K562 (cell line): Measurements from ENCODE around the gene FBXO10. TPM values are rescaled to one million over a fixed set of nuclear protein-coding genes. Genes with fewer than 3 reads are reported as not detected.
A peak's percentile ranks its signal among the peaks of the same experiment; 100 is the strongest.

Experiments
- ARNT ChIP-seq, 2 experiments: fragments of 450-650 bp; IDR thresholded peaks; 2 replicates each; pipeline ENCODE4 v1.6.1; 2016; ENCODE audit warnings: mild to moderate bottlenecking in 1 of 2
- CBFB ChIP-seq: sonication (generic); formaldehyde crosslinking; IDR thresholded peaks from 2 replicates; pipeline ENCODE4 v1.4.0; 2020; ENCODE audit warnings: mild to moderate bottlenecking, missing genetic modification reagents
- CC2D1A ChIP-seq: fragments of 450-650 bp; IDR thresholded peaks from 2 replicates; pipeline ENCODE4 v1.6.1; 2017; ENCODE audit warnings: mild to moderate bottlenecking
- CCAR2 ChIP-seq: fragments of 200-400 bp; formaldehyde crosslinking; IDR thresholded peaks from 2 replicates; pipeline ENCODE4 v1.6.1; 2017; ENCODE audit warnings: mild to moderate bottlenecking, low read depth, low read length
- FUS ChIP-seq: fragments of 200-400 bp; formaldehyde crosslinking; optimal IDR thresholded peaks from 2 replicates; pipeline ENCODE3; 2017; ENCODE audit warnings: low read depth, low read length
- GATA2 ChIP-seq: sonication (generic); formaldehyde crosslinking; IDR thresholded peaks from 2 replicates; pipeline ENCODE4 v1.4.0; 2020; ENCODE audit warnings: mild to moderate bottlenecking, missing genetic modification reagents
- KAT7 ChIP-seq: sonication (generic); formaldehyde crosslinking; IDR thresholded peaks from 2 replicates; pipeline ENCODE4 v1.8.0; 2022; ENCODE audit warnings: missing genetic modification reagents, mild to moderate bottlenecking, borderline replicate concordance
- KDM5B ChIP-seq: fragments of 200-600 bp; sonication (generic); IDR thresholded peaks from 2 replicates; pipeline ENCODE4 v1.6.1; 2012; ENCODE audit warnings: low read depth, mild to moderate bottlenecking, moderate library complexity, low read length, control low read depth, inconsistent platforms; ENCODE audit not compliant: insufficient replicate concordance
- MCM7 ChIP-seq, 2 experiments: fragments of 450-650 bp; IDR thresholded peaks; 2 replicates each; pipeline ENCODE4 v1.6.1; 2016 to 2018
- MED1 ChIP-seq: sonication (generic); formaldehyde crosslinking; IDR thresholded peaks from 2 replicates; pipeline ENCODE4 v1.8.1; 2023; ENCODE audit warnings: missing genetic modification reagents, borderline replicate concordance
- NCOA6 ChIP-seq: fragments of 450-650 bp; IDR thresholded peaks from 2 replicates; pipeline ENCODE4 v1.6.1; 2017; ENCODE audit warnings: mild to moderate bottlenecking
- RBM14 ChIP-seq: fragments of 200-400 bp; formaldehyde crosslinking; IDR thresholded peaks from 2 replicates; pipeline ENCODE4 v1.6.1; 2018; ENCODE audit warnings: low read depth, mild to moderate bottlenecking, low read length, moderate library complexity, borderline replicate concordance; ENCODE audit not compliant: insufficient read depth
- SAFB ChIP-seq: fragments of 200-400 bp; formaldehyde crosslinking; IDR thresholded peaks from 2 replicates; pipeline ENCODE4 v1.6.1; 2017; ENCODE audit warnings: low read depth, low read length, borderline replicate concordance
- SIN3A ChIP-seq, 2 experiments: fragments of 150-350 bp in 1 of 2; IDR thresholded peaks; 2 replicates each; pipeline ENCODE4 v1.6.1; 2011 to 2016; ENCODE audit warnings: borderline replicate concordance in 2 of 2, low read depth in 2 of 2, low read length in 2 of 2, mild to moderate bottlenecking in 2 of 2, moderate library complexity in 2 of 2; ENCODE audit not compliant: control insufficient read depth in 1 of 2
- TBP ChIP-seq: optimal IDR thresholded peaks from 2 replicates; pipeline ENCODE3; 2011; ENCODE audit warnings: low read depth, low read length, improper control_type of control experiment
- ZC3H11A ChIP-seq: IDR thresholded peaks from 2 replicates; pipeline ENCODE4 v1.6.1; 2012; ENCODE audit warnings: low read depth, low read length, improper control_type of control experiment
- ZFPM2 ChIP-seq: fragments of 250-450 bp; sonication (Bioruptor Pico); IDR thresholded peaks from 2 replicates; pipeline ENCODE4 v1.5.1; 2022; ENCODE audit warnings: mild to moderate bottlenecking
- ZNF316 ChIP-seq: fragments of 450-650 bp; IDR thresholded peaks from 2 replicates; pipeline ENCODE4 v1.6.1; 2016
- ZNF707 ChIP-seq: fragments of 250-450 bp; sonication (Bioruptor Pico); conservative IDR thresholded peaks from 2 replicates; pipeline ENCODE4 v1.8.0; 2022; ENCODE audit warnings: inconsistent platforms, mild to moderate bottlenecking, moderate library complexity
- polyA plus RNA-seq, 8 experiments: library from polyadenylated mRNA; depleted of rRNA in 4 of 8; stranded (reverse) in 5 of 8; unstranded in 3 of 8; fragments of >200 nt; fragmentation: Nextera tagmentation in 2 of 8; fragmentation: Illumina TruSeq in 1 of 8; extraction: Ambion mirVana in 2 of 8; extraction: Trizol in 1 of 8; gene quantifications; 2 replicates each; pipeline versions ENCODE4 v1.2.1 to v1.2.3, GENCODE V29; 2011 to 2014; ENCODE audit warnings: inconsistent platforms in 1 of 8, missing spikeins in 1 of 8
- total RNA-seq, 7 experiments: library from RNA; depleted of rRNA in 6 of 7; stranded (reverse); fragments of >200 nt in 6 of 7; fragmentation: Illumina TruSeq in 2 of 7; extraction: Trizol in 2 of 7; gene quantifications; 2 replicates each; pipeline versions ENCODE4 v1.2.1 to v1.2.3, GENCODE V29; 2011 to 2021; ENCODE audit warnings: low replicate concordance in 1 of 7
- TF ChIP-seq, protein P1 (sequence below): fragments of 250-450 bp; sonication (Bioruptor Pico); IDR thresholded peaks from 2 replicates; pipeline ENCODE4 v1.5.0; 2020; ENCODE audit warnings: mild to moderate bottlenecking, borderline replicate concordance
- TF ChIP-seq, protein P2 (sequence below): sonication (generic); formaldehyde crosslinking; IDR thresholded peaks from 2 replicates; pipeline ENCODE4 v1.8.1; 2023; ENCODE audit warnings: missing genetic modification reagents, mild to moderate bottlenecking, borderline replicate concordance
- TF ChIP-seq, protein P3 (sequence below), 2 experiments: fragments of 450-650 bp in 1 of 2; sonication (generic) in 1 of 2; formaldehyde crosslinking; conservative IDR thresholded peaks; 2 replicates each; pipeline versions ENCODE4 v1.4.0 to v1.8.1; 2020 to 2022; ENCODE audit warnings: mild to moderate bottlenecking in 1 of 2, missing genetic modification reagents in 1 of 2

FBXO10 gene
- total and polyA plus RNA-seq, 9 of the 15 experiments (the other 6 are each of a cell fraction or from before 2014, with no cell fraction given) = 0.84 to 9.9 (median 6.0) TPM

DNA sequence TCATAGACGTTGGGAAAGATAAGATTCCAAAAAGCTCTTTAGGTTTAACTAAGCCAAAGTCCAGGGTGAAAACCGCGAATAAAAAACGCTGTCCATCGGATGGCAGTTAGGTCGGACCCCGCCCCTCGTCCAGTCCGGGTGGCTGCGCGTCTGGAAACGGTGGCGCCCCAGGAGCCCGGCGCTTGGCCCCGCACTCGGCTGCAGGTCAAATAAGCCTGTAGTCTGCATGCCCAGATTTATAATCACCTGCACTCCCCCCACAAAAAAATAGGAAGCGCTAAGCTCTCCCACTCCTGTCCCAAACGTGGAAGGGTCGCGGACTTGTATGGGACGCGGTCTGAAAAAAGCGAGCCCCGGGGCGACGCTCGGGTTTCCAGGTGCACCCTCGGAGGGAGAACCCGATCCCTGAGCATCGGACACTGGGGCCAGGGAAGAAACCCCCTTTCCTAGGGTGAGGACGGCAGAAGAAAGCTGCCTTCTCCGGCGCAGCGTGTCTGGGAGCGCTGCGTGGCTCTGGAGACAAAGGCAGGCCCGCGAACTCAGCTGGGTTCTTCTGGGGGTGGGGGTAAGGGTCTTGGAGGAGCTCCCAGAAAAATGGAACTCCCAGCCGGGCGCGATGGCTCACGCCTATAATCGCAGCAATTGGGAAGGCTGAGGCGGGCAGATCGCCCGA is 110.0 kb downstream of the FBXO10 start (continued):
- TF ChIP-seq ARNT (IDR thresholded peaks at IDR 0.05) = no peak
- TF ChIP-seq, protein P1, sequence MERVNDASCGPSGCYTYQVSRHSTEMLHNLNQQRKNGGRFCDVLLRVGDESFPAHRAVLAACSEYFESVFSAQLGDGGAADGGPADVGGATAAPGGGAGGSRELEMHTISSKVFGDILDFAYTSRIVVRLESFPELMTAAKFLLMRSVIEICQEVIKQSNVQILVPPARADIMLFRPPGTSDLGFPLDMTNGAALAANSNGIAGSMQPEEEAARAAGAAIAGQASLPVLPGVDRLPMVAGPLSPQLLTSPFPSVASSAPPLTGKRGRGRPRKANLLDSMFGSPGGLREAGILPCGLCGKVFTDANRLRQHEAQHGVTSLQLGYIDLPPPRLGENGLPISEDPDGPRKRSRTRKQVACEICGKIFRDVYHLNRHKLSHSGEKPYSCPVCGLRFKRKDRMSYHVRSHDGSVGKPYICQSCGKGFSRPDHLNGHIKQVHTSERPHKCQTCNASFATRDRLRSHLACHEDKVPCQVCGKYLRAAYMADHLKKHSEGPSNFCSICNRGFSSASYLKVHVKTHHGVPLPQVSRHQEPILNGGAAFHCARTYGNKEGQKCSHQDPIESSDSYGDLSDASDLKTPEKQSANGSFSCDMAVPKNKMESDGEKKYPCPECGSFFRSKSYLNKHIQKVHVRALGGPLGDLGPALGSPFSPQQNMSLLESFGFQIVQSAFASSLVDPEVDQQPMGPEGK = no peak
- TF ChIP-seq MED1 (CRISPR knock-in tag) = no peak
- peak; percentile 69 for TF ChIP-seq KDM5B
- no peak; a peak in 1 of 4 replicates for TF ChIP-seq SIN3A (IDR thresholded peaks at IDR 0.05; ENCODE audit: borderline replicate concordance in 2 of 2, control insufficient read depth in 1 of 2, low read depth in 2 of 2, low read length in 2 of 2)
- no peak for TF ChIP-seq SAFB
- TF ChIP-seq MCM7 (IDR thresholded peaks at IDR 0.05) = no peak
- no peak for TF ChIP-seq GATA2 (CRISPR knock-in tag)
- TF ChIP-seq ZFPM2 (CRISPR knock-in tag) = no peak
- TF ChIP-seq NCOA6 = no peak
- TF ChIP-seq RBM14 = no peak
- TF ChIP-seq, protein P2, sequence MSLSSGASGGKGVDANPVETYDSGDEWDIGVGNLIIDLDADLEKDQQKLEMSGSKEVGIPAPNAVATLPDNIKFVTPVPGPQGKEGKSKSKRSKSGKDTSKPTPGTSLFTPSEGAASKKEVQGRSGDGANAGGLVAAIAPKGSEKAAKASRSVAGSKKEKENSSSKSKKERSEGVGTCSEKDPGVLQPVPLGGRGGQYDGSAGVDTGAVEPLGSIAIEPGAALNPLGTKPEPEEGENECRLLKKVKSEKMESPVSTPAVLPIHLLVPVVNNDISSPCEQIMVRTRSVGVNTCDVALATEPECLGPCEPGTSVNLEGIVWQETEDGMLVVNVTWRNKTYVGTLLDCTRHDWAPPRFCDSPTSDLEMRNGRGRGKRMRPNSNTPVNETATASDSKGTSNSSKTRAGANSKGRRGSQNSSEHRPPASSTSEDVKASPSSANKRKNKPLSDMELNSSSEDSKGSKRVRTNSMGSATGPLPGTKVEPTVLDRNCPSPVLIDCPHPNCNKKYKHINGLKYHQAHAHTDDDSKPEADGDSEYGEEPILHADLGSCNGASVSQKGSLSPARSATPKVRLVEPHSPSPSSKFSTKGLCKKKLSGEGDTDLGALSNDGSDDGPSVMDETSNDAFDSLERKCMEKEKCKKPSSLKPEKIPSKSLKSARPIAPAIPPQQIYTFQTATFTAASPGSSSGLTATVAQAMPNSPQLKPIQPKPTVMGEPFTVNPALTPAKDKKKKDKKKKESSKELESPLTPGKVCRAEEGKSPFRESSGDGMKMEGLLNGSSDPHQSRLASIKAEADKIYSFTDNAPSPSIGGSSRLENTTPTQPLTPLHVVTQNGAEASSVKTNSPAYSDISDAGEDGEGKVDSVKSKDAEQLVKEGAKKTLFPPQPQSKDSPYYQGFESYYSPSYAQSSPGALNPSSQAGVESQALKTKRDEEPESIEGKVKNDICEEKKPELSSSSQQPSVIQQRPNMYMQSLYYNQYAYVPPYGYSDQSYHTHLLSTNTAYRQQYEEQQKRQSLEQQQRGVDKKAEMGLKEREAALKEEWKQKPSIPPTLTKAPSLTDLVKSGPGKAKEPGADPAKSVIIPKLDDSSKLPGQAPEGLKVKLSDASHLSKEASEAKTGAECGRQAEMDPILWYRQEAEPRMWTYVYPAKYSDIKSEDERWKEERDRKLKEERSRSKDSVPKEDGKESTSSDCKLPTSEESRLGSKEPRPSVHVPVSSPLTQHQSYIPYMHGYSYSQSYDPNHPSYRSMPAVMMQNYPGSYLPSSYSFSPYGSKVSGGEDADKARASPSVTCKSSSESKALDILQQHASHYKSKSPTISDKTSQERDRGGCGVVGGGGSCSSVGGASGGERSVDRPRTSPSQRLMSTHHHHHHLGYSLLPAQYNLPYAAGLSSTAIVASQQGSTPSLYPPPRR (CRISPR knock-in tag) = no peak
- TF ChIP-seq CCAR2 = no peak
- no peak for TF ChIP-seq ZNF316
- TF ChIP-seq, protein P3, sequence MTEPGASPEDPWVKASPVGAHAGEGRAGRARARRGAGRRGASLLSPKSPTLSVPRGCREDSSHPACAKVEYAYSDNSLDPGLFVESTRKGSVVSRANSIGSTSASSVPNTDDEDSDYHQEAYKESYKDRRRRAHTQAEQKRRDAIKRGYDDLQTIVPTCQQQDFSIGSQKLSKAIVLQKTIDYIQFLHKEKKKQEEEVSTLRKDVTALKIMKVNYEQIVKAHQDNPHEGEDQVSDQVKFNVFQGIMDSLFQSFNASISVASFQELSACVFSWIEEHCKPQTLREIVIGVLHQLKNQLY (CRISPR knock-in tag; conservative IDR thresholded peaks at IDR 0.05) = no peak
- TF ChIP-seq CBFB = no peak
- peak; percentile 95 for TF ChIP-seq TBP
- TF ChIP-seq ZC3H11A = no peak
- TF ChIP-seq FUS = no peak
- peak; percentile 78; the same call in 1 of the 2 replicates for TF ChIP-seq KAT7 (CRISPR knock-in tag)
- TF ChIP-seq CC2D1A = no peak
- TF ChIP-seq ZNF707 (CRISPR knock-in tag) = no peak
